Progenitor cell of endocrine pancreas (in vitro differentiated cells): ENCODE data around the gene ATRX. TPM values are rescaled to one million over a fixed set of nuclear protein-coding genes. Genes with fewer than 3 reads are reported as not detected.
"Not testable (repeated sequence)": the region's sequence is repeated elsewhere in the genome, so short reads cannot be mapped to it uniquely, and the experiment has no call there.

ENCODE experiments used
- DNase-seq: peaks from one replicate; pipeline ENCODE4 v3.0.0; 2021; ENCODE audit warnings: low spot score; ENCODE audit not compliant: unreplicated experiment
- H3K27ac Mint-ChIP-seq: 2 replicates; pipeline ENCODE4 v1.8.0; 2021; ENCODE audit warnings: mild to moderate bottlenecking, moderate library complexity, mixed read lengths
- H3K27me3 Mint-ChIP-seq: 2 replicates; pipeline ENCODE4 v1.8.0; 2021; ENCODE audit warnings: mixed read lengths
- H3K36me3 Mint-ChIP-seq: 2 replicates; pipeline ENCODE4 v1.8.0; 2022; ENCODE audit warnings: mixed read lengths; ENCODE audit not compliant: insufficient read depth
- H3K4me1 Mint-ChIP-seq: 2 replicates; pipeline ENCODE4 v1.8.0; 2021; ENCODE audit warnings: low read depth, mixed read lengths
- H3K4me3 Mint-ChIP-seq: 2 replicates; pipeline ENCODE4 v1.8.0; 2021; ENCODE audit warnings: low read depth, mild to moderate bottlenecking, moderate library complexity, mixed read lengths
- H3K9me3 Mint-ChIP-seq: 2 replicates; pipeline ENCODE4 v1.8.0; 2021; ENCODE audit warnings: low read depth, mixed read lengths
- CTCF ChIP-seq: fragments of 200-600 bp; sonication (generic); IDR thresholded peaks from one replicate; pipeline ENCODE4 v1.5.0; 2021; ENCODE audit warnings: antibody characterized with exemption, mild to moderate bottlenecking; ENCODE audit not compliant: unreplicated experiment
- total RNA-seq: library from RNA; stranded (reverse); gene quantifications from 2 replicates; pipeline ENCODE4 v1.2.1, GENCODE V29; 2021

Gene ATRX
- total RNA-seq, 1 donor from 2014 or later = 167 TPM

- peaks cover 14% of the 10 kb centered on the region for H3K4me1 Mint-ChIP-seq
- peaks cover 23% of the 10 kb centered on the region for H3K36me3 Mint-ChIP-seq
- no peak overlapping the region for H3K4me3 Mint-ChIP-seq
- DNase-seq = no peak
- H3K9me3 Mint-ChIP-seq = peaks cover 27% of the 10 kb centered on the region
- TF ChIP-seq CTCF = no peak
- no peaks in the 10 kb centered on the region for H3K27me3 Mint-ChIP-seq
- peak overlapping the region; percentile 64 for H3K27ac Mint-ChIP-seq
Observed at GRCh38 chrX:77622233-77622632, 163.8 kb downstream of the ATRX start.

- H3K4me3 Mint-ChIP-seq, H3K27me3 Mint-ChIP-seq, H3K27ac Mint-ChIP-seq, DNase-seq: not testable (repeated sequence)
- peaks cover 26% of the 10 kb centered on the region for H3K9me3 Mint-ChIP-seq
- peaks cover 22% of the 10 kb centered on the region for H3K36me3 Mint-ChIP-seq
- H3K4me1 Mint-ChIP-seq = peaks cover 14% of the 10 kb centered on the region
Observed at GRCh38 chrX:77621453-77621852, 164.6 kb downstream of the ATRX start.

GRCh38 chrX:77617206-77617605 lies 168.8 kb downstream of the ATRX start:
- TF ChIP-seq CTCF = no peak
- H3K4me1 Mint-ChIP-seq = peaks cover 2% of the 10 kb centered on the region
- DNase-seq = no peak
- no peak overlapping the region for H3K4me3 Mint-ChIP-seq
- H3K27me3 Mint-ChIP-seq = no peaks in the 10 kb centered on the region
- peaks cover 8% of the 10 kb centered on the region for H3K9me3 Mint-ChIP-seq
- H3K27ac Mint-ChIP-seq = no peak overlapping the region
- H3K36me3 Mint-ChIP-seq = peaks cover 12% of the 10 kb centered on the region

- TF ChIP-seq CTCF = no peak
- H3K4me3 Mint-ChIP-seq = no peak overlapping the region
- no peak overlapping the region for H3K27ac Mint-ChIP-seq
- no peak for DNase-seq
- peaks cover 34% of the 10 kb centered on the region for H3K9me3 Mint-ChIP-seq
- no peaks in the 10 kb centered on the region for H3K27me3 Mint-ChIP-seq
- peaks cover 24% of the 10 kb centered on the region for H3K36me3 Mint-ChIP-seq
- H3K4me1 Mint-ChIP-seq = peaks cover 2% of the 10 kb centered on the region
Observed at GRCh38 chrX:77603635-77604336, 182.2 kb downstream of the ATRX start.

- no peaks in the 10 kb centered on the region for H3K27me3 Mint-ChIP-seq
- H3K27ac Mint-ChIP-seq = no peak overlapping the region
- H3K4me3 Mint-ChIP-seq = no peak overlapping the region
- H3K4me1 Mint-ChIP-seq = no peaks in the 10 kb centered on the region
- peaks cover 15% of the 10 kb centered on the region for H3K9me3 Mint-ChIP-seq
- H3K36me3 Mint-ChIP-seq = peaks cover 11% of the 10 kb centered on the region
- no peak for DNase-seq
- TF ChIP-seq CTCF = no peak
Observed at GRCh38 chrX:77597511-77597910, 188.5 kb downstream of the ATRX start.

- Mint-ChIP-seq H3K4me1 (no peaks in the 10 kb centered on the region), H3K9me3 (peaks cover 15% of the 10 kb centered on the region), H3K27ac (no peak overlapping the region), H3K27me3 (no peaks in the 10 kb centered on the region), H3K4me3 (no peak overlapping the region), H3K36me3 (peaks cover 11% of the 10 kb centered on the region)
- TF ChIP-seq CTCF = peak; percentile 40
- no peak for DNase-seq
Observed at GRCh38 chrX:77597090-77597489, 188.9 kb downstream of the ATRX start.
